Colon (tissue), 2 donors: ENCODE measurements around the gene PWWP2B.

Experiments used
- FAIRE-seq: peaks from 2 replicates; lab custom pipeline; 2012; peaks lifted over from hg19 to GRCh38; lab: Jason Lieb, UNC
- donor health status: control.
- donor health status: control.

Gene PWWP2B

DNA sequence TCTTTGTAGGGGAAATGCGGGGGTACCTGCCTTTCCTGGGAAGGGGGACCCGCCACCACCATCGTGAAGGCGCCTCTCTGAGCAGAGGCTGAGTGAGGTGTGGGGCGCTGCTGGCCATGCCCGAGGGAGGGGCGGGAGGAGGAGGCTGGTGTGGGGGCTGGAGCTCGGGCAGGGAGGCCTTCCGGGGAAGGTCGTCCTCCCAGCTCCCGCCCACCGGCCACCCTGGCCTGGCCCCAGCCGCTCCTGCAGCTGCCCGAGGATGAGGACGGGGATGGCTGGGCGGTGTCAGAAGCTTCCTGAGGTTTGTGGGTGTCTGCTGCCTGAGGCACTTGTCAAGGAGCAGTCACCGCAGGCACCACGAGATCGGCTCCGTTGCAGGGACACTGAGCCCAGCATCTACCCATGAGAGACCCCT is 11.4 kb downstream of the PWWP2B start:
- no peak for FAIRE-seq

GRCh38 chr10:132408823-132409666 is 12.0 kb downstream of the PWWP2B start:
- no peak for FAIRE-seq

DNA sequence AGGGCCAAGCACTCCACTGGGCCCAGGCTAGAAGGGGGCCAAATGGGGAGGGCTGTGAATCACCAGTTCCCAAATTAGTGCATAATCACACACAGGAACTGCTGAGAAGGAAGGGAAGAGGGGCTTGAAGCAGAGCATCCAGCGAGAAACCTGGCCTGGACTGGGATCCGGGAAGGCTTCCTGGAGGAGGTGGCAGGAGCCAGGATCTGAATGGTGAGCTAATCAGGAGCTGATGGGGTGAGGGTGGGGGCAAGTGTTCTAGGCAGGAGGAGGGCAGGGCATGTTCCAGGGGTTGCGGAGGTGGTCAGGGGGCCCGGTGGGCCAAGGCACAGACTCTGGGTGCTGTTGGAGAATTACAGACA is 12.6 kb downstream of the PWWP2B start:
- no peak for FAIRE-seq

GRCh38 chr10:132410056-132410778 is 13.2 kb downstream of the PWWP2B start:
- no peak for FAIRE-seq

- no peak for FAIRE-seq
These were observed 14.0 kb downstream of the PWWP2B start for GRCh38 chr10:132410779-132411532.

- no peak for FAIRE-seq
These were observed 14.7 kb downstream of the PWWP2B start for GRCh38 chr10:132411561-132412253.

DNA sequence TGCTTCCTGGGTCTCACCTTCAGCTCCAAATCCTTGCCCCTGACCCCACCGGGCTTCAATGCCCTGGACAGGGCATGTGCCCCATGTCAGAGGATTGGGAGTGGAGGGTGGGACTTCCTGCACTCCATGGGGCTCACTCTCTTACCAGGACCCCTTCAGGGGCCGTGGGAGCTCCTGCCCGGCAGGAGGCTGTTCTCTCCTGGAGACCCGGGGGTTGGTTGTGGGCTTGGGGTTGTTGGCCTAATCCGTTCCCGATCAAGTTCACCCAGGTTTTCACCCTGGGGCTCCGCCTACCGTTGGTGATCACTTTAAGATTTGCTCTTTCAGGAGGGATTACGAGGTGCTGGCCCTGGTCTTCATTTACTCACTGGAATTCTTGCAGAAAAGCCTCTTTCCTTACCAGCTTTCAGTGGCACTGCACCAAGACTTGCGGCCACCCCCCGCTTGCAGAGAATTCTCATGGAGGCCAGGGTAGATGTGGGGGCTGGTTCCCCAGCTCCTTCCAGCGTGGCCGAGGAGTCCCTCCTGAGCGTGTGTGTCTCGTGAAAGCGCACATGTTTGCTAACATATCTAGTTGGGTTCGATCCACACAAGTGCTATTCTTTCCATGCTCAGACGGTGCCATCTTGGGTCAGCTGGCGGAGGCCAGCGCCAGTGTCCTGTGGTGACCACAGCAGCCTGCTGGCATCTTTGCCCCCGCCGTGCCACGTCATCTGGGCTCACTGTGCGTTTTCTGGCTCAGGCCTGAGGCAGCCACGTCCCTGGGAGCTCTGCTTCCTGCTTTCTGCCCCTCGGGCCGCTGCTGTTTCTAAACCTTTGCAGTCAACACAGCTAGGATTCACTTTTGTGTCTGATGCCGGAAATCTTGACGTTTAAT is 15.6 kb downstream of the PWWP2B start:
- FAIRE-seq = no peak

GRCh38 chr10:132413226-132414205 is 16.5 kb downstream of the PWWP2B start:
- no peak for FAIRE-seq

GRCh38 chr10:132414402-132415016 is 17.5 kb downstream of the PWWP2B start:
- FAIRE-seq = no peak

- FAIRE-seq = no peak
These were observed 18.3 kb downstream of the PWWP2B start for GRCh38 chr10:132415255-132415654.

- no peak for FAIRE-seq
These were observed 19.0 kb downstream of the PWWP2B start for GRCh38 chr10:132415956-132416355.

GRCh38 chr10:132416566-132417256 is 19.7 kb downstream of the PWWP2B start:
- FAIRE-seq = no peak

DNA sequence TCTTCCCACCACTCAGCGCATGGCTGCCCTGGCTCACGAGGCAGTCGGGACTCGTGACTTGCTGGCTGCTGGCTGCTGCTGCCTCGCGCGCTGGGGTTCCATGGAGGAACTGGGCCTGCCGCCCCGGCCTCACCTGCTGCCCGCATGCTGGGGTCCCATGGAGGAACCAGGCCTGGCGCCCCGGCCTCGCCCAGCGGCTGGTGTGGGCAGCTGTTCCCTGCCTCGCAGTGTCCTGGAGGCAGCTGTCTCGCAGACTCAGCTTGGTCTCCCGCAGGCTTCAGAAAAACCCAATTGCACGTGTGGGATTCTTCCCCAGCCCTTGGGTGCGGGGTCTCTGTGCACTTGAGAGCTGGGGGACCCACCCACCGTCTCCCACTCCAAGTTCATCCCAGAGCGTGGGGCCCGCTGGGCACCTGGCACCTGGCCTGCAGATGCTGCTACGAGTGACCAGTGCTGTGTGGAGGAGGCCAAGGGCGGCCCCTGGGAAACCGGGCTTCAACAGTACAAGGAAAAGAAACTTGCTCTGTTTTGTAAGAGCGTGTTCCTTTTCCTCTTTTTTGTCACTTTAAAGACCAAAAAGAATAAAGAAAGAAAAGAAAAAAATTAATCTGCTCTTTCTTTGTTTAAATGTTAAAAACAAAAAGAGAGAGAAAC is 20.4 kb downstream of the PWWP2B start:
- FAIRE-seq = no peak

DNA sequence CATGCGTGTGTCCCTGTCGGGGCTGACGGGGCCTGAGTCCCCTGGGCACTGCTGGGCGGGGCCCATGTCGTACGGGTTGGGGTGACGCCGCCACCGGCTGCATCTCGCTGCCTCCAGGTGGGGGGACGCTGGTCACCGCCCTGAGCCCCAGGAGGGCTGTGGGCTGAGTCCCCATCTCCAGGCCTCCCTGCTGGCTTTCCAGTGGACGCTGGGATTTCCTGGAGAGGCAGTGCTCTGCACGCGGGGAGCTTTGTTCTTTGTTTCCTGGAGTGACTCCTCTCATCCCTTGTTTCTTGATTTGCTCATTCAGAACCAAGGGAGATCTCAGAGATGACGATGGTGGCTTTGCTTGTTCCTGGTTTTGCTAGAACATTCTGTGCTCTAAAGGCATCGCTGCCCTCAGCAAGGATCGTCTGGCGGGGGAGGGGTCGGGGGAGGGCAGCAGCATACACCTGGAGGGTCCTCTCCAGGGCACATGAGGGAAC is 21.0 kb downstream of the PWWP2B start:
- no peak for FAIRE-seq

DNA sequence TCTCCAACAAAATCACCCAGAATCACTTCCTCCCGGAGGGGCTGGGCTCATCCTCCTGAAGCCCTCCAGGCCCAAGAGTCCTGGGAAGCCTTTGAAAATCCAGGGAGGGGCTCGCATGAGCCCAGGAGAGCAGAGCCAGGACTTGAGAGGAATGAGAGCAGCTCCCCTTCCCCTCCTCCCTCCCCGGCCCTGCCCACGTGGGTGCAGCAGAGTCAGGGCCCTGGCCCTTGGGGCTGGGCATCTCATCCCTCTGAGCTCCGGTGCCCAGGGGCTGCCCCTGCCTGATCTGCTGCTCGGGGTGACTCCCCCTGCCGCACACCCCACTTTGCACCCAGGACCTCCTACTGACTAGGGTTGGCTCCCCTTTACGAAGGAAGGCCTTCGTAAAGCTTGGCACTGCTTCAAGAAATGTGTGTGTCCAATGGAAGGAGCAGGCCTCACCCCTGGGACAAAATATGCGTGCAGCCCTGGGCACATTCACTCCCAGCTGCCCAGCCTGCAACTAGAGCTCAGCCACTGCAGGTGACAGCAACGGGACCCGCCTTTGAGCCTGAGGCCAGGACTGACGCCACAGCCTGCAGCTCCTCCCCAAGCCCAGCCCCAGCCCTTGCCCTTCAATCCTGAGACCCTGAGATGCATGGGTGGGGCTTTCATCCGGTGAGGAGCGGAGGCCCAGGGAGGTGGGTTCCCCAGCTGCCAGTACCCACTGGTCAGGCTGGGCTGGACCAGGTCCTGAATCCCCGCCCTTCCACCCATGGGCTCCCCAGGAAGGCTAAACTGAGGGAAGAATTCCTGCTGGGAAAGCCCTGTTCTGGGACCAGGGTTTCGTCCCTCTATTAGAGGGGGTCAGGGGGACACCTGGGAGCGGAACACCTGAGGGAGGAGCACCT is 21.8 kb downstream of the PWWP2B start:
- no peak for FAIRE-seq

DNA sequence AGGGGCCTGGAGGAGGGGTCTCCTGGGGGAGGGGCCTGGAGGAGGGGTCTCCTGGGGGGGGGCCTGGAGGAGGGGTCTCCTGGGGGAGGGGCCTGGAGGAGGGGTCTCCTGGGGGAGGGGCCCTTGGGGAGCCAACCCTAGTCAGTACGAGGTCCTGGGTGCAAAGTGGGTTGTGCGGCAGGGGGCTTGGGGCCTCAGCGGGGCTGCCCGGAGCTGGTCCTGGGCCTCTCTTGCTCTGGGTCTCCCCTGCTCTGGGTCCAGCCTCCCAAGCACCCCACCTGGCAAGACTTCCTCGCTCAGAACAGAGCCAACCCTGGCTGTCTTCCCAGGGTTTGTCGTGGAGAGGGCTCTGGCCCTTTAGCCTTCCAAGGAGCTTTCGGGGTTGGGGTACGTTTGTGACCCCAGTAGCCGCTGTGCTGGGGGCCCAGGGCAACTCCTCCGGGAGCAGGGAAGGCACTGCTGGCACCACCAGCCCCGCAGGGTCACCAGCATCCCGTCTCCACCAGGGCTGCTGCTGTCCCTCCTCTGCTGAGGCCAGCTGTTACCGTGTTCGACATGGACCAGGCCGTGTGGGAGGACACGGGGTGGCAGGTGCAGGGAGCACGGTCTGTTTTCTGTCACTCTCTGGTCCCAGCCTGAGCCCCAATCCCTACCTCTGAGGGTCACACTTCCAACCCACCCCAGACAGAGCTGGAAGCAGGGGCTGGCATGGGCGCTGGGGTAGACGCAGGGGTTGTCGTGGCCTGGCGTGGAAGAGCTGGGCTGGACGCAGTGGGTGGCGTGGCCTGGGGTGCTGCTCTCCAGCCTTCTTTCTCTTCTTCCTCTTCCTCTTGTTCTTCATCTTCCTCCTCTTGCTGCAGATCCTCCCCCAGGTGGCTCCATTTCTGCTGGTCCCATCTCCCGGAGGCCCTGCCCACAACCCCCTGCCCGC is 22.8 kb downstream of the PWWP2B start:
- no peak for FAIRE-seq
